RPMI8226 (cell line): ENCODE measurements around the gene BRD4.

ENCODE experiments used
- DNase-seq: peaks from one replicate; pipeline ENCODE4 v3.0.0-alpha.2; 2015

BRD4 gene

GRCh38 chr19:15288146-15288963 lies 44.0 kb downstream of the BRD4 start:
- peak; percentile 88 for DNase-seq

GRCh38 chr19:15287496-15287895 lies 44.8 kb downstream of the BRD4 start:
- peak; percentile 40 for DNase-seq

GRCh38 chr19:15286688-15287365 lies 45.5 kb downstream of the BRD4 start:
- peak; percentile 52 for DNase-seq

GRCh38 chr19:15285896-15286591 lies 46.3 kb downstream of the BRD4 start:
- peak; percentile 88 for DNase-seq

GRCh38 chr19:15284896-15285295 lies 47.4 kb downstream of the BRD4 start:
- DNase-seq = no peak

GRCh38 chr19:15284091-15284490 lies 48.2 kb downstream of the BRD4 start:
- no peak for DNase-seq

- no peak for DNase-seq
Measured at GRCh38 chr19:15283141-15283883, 49.0 kb downstream of the BRD4 start.

GRCh38 chr19:15282311-15282705 lies 50.0 kb downstream of the BRD4 start:
- no peak for DNase-seq

GRCh38 chr19:15280915-15281683 lies 51.2 kb downstream of the BRD4 start:
- DNase-seq = no peak

GRCh38 chr19:15280048-15280725 lies 52.2 kb downstream of the BRD4 start:
- DNase-seq = no peak

GRCh38 chr19:15279326-15279904 lies 52.9 kb downstream of the BRD4 start:
- peak; percentile 63 for DNase-seq

- no peak for DNase-seq
Measured at GRCh38 chr19:15276620-15277215, 55.6 kb downstream of the BRD4 start.

GRCh38 chr19:15274477-15274876 lies 57.9 kb downstream of the BRD4 start:
- DNase-seq = no peak

GRCh38 chr19:15269806-15270205 lies 62.5 kb downstream of the BRD4 start:
- DNase-seq = no peak

- DNase-seq = no peak
Measured at GRCh38 chr19:15268928-15269253, 63.4 kb downstream of the BRD4 start.

GRCh38 chr19:15268192-15268927 lies 64.0 kb downstream of the BRD4 start:
- no peak for DNase-seq

- DNase-seq = no peak
Measured at GRCh38 chr19:15266683-15267082, 65.7 kb downstream of the BRD4 start.

- no peak for DNase-seq
Measured at GRCh38 chr19:15265850-15266248, 66.5 kb downstream of the BRD4 start.

- DNase-seq = no peak
Measured at GRCh38 chr19:15265214-15265849, 67.0 kb downstream of the BRD4 start.

GRCh38 chr19:15264933-15265206 lies 67.5 kb downstream of the BRD4 start:
- DNase-seq = no peak
